CD4-positive, alpha-beta T cell (primary cell): ENCODE data around the gene NPAS3. TPM values are rescaled to one million over a fixed set of nuclear protein-coding genes. Genes with fewer than 3 reads are reported as not detected.

Source experiments
- ATAC-seq: fragments of 200-7000 bp; cut with Tn5 transposase; one replicate; pipeline ENCODE4 v1.10.0; 2022; ENCODE audit warnings: mild to moderate bottlenecking; ENCODE audit not compliant: poor library complexity
- CTCF ChIA-PET: fragments of 350-600 bp; sonication (Branson Sonifier 250); formaldehyde crosslinking; loops from one replicate; lab custom pipeline; 2021; ENCODE audit warnings: antibody characterized with exemption, inconsistent platforms; lab: Charles Lee
- POLR2A ChIA-PET: fragments of 350-600 bp; sonication (Branson Sonifier 250); formaldehyde crosslinking; loops from one replicate; lab custom pipeline; 2021; ENCODE audit warnings: antibody characterized with exemption, inconsistent platforms; lab: Charles Lee
- DNase-seq, 14 experiments: peaks; one replicate each; pipeline ENCODE4 v3.0.0-alpha.2; 2013 to 2020; ENCODE audit warnings: mixed read lengths in 2 of 14
- H3K27ac ChIP-seq, 2 donors: one replicate each; pipeline versions ENCODE4 v1.5.1 to v1.7.0; 2013; ENCODE audit warnings: low read length in 2 of 2, low read depth in 1 of 2, mild to moderate bottlenecking in 1 of 2
- H3K27me3 ChIP-seq, 2 experiments: 1 replicate in 1 of 2; 2 replicates in 1 of 2; pipeline versions ENCODE4 v1.6.1 to v1.7.0; 2013; ENCODE audit warnings: low read length in 2 of 2, control low read depth in 1 of 2, mild to moderate bottlenecking in 1 of 2, moderate library complexity in 1 of 2; ENCODE audit not compliant: insufficient read depth in 2 of 2, control insufficient read depth in 1 of 2
- H3K36me3 ChIP-seq: one replicate; pipeline ENCODE4 v1.6.1; 2013; ENCODE audit warnings: low read length, control low read depth; ENCODE audit not compliant: insufficient read depth
- H3K4me1 ChIP-seq: one replicate; pipeline ENCODE4 v1.6.1; 2013; ENCODE audit warnings: low read length, control low read depth; ENCODE audit not compliant: insufficient read depth
- H3K4me3 ChIP-seq: one replicate; pipeline ENCODE4 v1.5.1; 2013; ENCODE audit warnings: mild to moderate bottlenecking, low read length, moderate library complexity
- H3K9me3 ChIP-seq, 2 experiments: 1 replicate in 1 of 2; 2 replicates in 1 of 2; pipeline versions ENCODE4 v1.6.1 to v1.7.0; 2013; ENCODE audit warnings: low read length in 2 of 2, mild to moderate bottlenecking in 2 of 2, control low read depth in 1 of 2, moderate library complexity in 1 of 2; ENCODE audit not compliant: control insufficient read depth in 1 of 2, insufficient read depth in 1 of 2
- H3K27ac Mint-ChIP-seq: one replicate; pipeline ENCODE4 v1.8.0; 2020; ENCODE audit warnings: mixed read lengths
- H3K27me3 Mint-ChIP-seq: one replicate; pipeline ENCODE4 v1.8.0; 2021; ENCODE audit warnings: mixed read lengths
- H3K36me3 Mint-ChIP-seq: one replicate; pipeline ENCODE4 v1.8.0; 2021; ENCODE audit warnings: low read depth, mixed read lengths
- H3K4me1 Mint-ChIP-seq: one replicate; pipeline ENCODE4 v1.8.0; 2021; ENCODE audit warnings: low read depth, mixed read lengths
- H3K4me3 Mint-ChIP-seq: one replicate; pipeline ENCODE4 v1.8.0; 2020; ENCODE audit warnings: mild to moderate bottlenecking, mixed read lengths
- H3K9me3 Mint-ChIP-seq: one replicate; pipeline ENCODE4 v1.8.0; 2020; ENCODE audit warnings: mixed read lengths
- intact Hi-C, 2 experiments: fragments of 100-400 bp; cut with DNase I in 1 of 2; cut with micrococcal nuclease in 1 of 2; formaldehyde crosslinking; loops; one replicate each; pipeline versions ENCODE4 v1.15.1 to v1.9.0; 2023 to 2025; cut with DNase I, micrococcal nuclease
- total RNA-seq, 174 experiments: library from RNA in 2 of 174; stranded (reverse) in 2 of 174; gene quantifications; one replicate each; pipeline ENCODE4 v1.2.3 and lab custom pipeline; 2021 to 2026
- TF ChIP-seq, protein P1 (sequence below): fragments of 200-600 bp; IDR thresholded peaks from one replicate; pipeline ENCODE4 v1.8.0; 2022; ENCODE audit warnings: antibody characterized with exemption, mild to moderate bottlenecking

The NPAS3 gene
- total RNA-seq, 2 experiments from 2014 or later = not detected

GRCh38 chr14:33370426-33370825, 431.7 kb downstream of the NPAS3 start:
- no peak for ATAC-seq
- Mint-ChIP-seq H3K4me1 (no peaks in the 10 kb centered on the region), H3K9me3 (no peaks in the 10 kb centered on the region), H3K27ac (no peak overlapping the region), H3K36me3 (no peaks in the 10 kb centered on the region), H3K27me3 (no peaks in the 10 kb centered on the region), H3K4me3 (no peak overlapping the region)
- TF ChIP-seq, protein P1, sequence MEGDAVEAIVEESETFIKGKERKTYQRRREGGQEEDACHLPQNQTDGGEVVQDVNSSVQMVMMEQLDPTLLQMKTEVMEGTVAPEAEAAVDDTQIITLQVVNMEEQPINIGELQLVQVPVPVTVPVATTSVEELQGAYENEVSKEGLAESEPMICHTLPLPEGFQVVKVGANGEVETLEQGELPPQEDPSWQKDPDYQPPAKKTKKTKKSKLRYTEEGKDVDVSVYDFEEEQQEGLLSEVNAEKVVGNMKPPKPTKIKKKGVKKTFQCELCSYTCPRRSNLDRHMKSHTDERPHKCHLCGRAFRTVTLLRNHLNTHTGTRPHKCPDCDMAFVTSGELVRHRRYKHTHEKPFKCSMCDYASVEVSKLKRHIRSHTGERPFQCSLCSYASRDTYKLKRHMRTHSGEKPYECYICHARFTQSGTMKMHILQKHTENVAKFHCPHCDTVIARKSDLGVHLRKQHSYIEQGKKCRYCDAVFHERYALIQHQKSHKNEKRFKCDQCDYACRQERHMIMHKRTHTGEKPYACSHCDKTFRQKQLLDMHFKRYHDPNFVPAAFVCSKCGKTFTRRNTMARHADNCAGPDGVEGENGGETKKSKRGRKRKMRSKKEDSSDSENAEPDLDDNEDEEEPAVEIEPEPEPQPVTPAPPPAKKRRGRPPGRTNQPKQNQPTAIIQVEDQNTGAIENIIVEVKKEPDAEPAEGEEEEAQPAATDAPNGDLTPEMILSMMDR = no peak
- no peaks in the 10 kb centered on the region for H3K27me3 ChIP-seq
- H3K4me3 ChIP-seq = no peak overlapping the region
- H3K9me3 ChIP-seq = no peaks in the 10 kb centered on the region
- H3K36me3 ChIP-seq = no peaks in the 10 kb centered on the region
- no peaks in the 10 kb centered on the region for H3K4me1 ChIP-seq
- POLR2A ChIA-PET = no interaction called here
- intact Hi-C loops = no loop called here
- no peak overlapping the region for H3K27ac ChIP-seq
- no peak for DNase-seq
- CTCF ChIA-PET = no interaction called here

GRCh38 chr14:33375196-33375595, 436.5 kb downstream of the NPAS3 start:
- no peaks in the 10 kb centered on the region for H3K36me3 Mint-ChIP-seq
- DNase-seq = no peak
- no peaks in the 10 kb centered on the region for H3K27me3 Mint-ChIP-seq
- Histone ChIP-seq H3K4me1 (no peaks in the 10 kb centered on the region), H3K9me3 (no peaks in the 10 kb centered on the region), H3K4me3 (no peak overlapping the region), H3K27me3 (no peaks in the 10 kb centered on the region), H3K27ac (no peak overlapping the region), H3K36me3 (no peaks in the 10 kb centered on the region)
- intact Hi-C loops = no loop called here
- ChIA-PET POLR2A (no interaction called here), CTCF (no interaction called here)
- no peak overlapping the region for H3K27ac Mint-ChIP-seq
- no peaks in the 10 kb centered on the region for H3K4me1 Mint-ChIP-seq
- TF ChIP-seq, protein P1 = no peak
- no peak overlapping the region for H3K4me3 Mint-ChIP-seq
- no peaks in the 10 kb centered on the region for H3K9me3 Mint-ChIP-seq
- no peak for ATAC-seq

- H3K4me1 Mint-ChIP-seq = no peaks in the 10 kb centered on the region
- H3K9me3 ChIP-seq = no peaks in the 10 kb centered on the region
- TF ChIP-seq, protein P1 = no peak
- no peaks in the 10 kb centered on the region for H3K27me3 ChIP-seq
- no peaks in the 10 kb centered on the region for H3K4me1 ChIP-seq
- ATAC-seq = no peak
- ChIA-PET CTCF (no interaction called here), POLR2A (no interaction called here)
- no peaks in the 10 kb centered on the region for H3K36me3 Mint-ChIP-seq
- no peak overlapping the region for H3K27ac ChIP-seq
- H3K9me3 Mint-ChIP-seq = no peaks in the 10 kb centered on the region
- DNase-seq = no peak
- H3K4me3 ChIP-seq = no peak overlapping the region
- H3K36me3 ChIP-seq = no peaks in the 10 kb centered on the region
- H3K27me3 Mint-ChIP-seq = no peaks in the 10 kb centered on the region
- H3K4me3 Mint-ChIP-seq = no peak overlapping the region
- intact Hi-C loops = no loop called here
- H3K27ac Mint-ChIP-seq = no peak overlapping the region
Observed at GRCh38 chr14:33375786-33376185, 437.1 kb downstream of the NPAS3 start.
